BE2C (cell line): ENCODE data around the gene FHAD1.

Source experiments
- DNase-seq: peaks from one replicate; pipeline ENCODE4 v3.0.0-alpha.2; 2020
- H3K27me3 ChIP-seq: fragments of 250-450 bp; sonication (Bioruptor Pico); 2 replicates; pipeline ENCODE4 v1.5.1; 2020; ENCODE audit warnings: mild to moderate bottlenecking
- H3K36me3 ChIP-seq: fragments of 250-450 bp; sonication (Bioruptor Pico); 2 replicates; pipeline ENCODE4 v1.5.1; 2020; ENCODE audit warnings: mild to moderate bottlenecking
- H3K4me1 ChIP-seq: fragments of 250-450 bp; sonication (Bioruptor Pico); 2 replicates; pipeline ENCODE4 v1.5.1; 2020
- H3K4me3 ChIP-seq: 2 replicates; pipeline ENCODE4 v1.5.1; 2011; ENCODE audit warnings: low read depth, low read length
- H3K9me3 ChIP-seq: fragments of 250-450 bp; sonication (Bioruptor Pico); 2 replicates; pipeline ENCODE4 v1.5.1; 2020
- TF ChIP-seq, protein P1 (sequence below): IDR thresholded peaks from 2 replicates; pipeline ENCODE4 v1.5.1; 2012; ENCODE audit warnings: mild to moderate bottlenecking, low read depth, low read length

The FHAD1 gene

DNA sequence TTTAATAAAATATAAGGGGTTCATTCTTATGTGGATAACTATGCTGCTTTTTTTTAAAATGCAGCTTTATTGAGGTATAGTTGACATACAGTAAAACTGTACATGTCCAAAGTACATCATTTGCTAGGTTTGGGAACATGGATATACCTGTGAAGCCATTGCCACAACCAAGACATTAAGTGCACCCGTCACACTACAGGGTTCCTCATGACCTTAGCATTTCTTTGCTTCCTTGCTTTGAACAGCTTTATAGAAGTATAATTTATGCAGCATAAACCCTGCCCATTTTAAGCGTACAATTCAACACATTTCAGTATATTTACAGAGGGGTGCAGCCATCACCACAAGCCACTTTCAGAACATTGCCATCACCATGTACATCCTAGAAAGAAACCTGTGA, 26.3 kb downstream of the FHAD1 start:
- no peaks in the 10 kb centered on the region for H3K9me3 ChIP-seq

DNA sequence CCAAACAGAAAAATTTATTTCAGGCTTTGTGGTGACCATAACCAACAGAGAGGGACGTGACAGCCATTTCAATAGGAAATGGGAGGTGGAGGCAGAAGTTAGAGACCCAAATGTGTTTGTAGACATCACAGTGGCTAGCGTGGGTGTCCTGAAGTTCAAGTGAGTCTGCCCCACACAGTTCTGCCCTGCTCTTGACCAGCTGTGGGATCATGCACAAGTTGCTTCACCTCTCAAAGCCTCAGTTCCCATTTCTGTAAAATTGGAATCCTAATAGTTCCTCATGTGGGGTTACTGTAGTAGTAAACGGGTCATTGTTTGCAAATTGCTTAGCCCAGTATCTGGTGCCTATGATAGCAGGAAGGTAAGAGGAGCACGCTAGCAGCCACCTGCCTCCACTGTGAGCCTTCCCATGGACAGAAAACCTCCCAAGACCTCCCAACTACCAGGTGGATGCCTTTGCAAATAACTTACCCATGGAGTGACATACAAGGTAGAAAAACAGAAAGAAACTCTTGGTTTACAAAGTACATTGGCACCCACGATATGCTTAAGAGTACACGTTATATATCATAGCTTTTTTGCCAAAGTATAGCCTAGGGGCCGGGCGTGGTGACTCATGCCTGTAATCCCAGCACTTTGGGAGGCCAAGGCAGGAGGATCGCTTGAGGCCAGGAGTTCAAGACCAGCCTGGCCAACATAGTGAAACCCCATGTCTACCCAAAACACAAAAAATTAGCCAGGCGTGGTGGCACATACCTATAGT, 29.1 kb downstream of the FHAD1 start:
- Histone ChIP-seq H3K27me3 (no peaks in the 10 kb centered on the region), H3K4me1 (no peaks in the 10 kb centered on the region), H3K9me3 (no peaks in the 10 kb centered on the region), H3K36me3 (no peaks in the 10 kb centered on the region), H3K4me3 (no peak overlapping the region)
- DNase-seq, result no peak
- TF ChIP-seq, protein P1, sequence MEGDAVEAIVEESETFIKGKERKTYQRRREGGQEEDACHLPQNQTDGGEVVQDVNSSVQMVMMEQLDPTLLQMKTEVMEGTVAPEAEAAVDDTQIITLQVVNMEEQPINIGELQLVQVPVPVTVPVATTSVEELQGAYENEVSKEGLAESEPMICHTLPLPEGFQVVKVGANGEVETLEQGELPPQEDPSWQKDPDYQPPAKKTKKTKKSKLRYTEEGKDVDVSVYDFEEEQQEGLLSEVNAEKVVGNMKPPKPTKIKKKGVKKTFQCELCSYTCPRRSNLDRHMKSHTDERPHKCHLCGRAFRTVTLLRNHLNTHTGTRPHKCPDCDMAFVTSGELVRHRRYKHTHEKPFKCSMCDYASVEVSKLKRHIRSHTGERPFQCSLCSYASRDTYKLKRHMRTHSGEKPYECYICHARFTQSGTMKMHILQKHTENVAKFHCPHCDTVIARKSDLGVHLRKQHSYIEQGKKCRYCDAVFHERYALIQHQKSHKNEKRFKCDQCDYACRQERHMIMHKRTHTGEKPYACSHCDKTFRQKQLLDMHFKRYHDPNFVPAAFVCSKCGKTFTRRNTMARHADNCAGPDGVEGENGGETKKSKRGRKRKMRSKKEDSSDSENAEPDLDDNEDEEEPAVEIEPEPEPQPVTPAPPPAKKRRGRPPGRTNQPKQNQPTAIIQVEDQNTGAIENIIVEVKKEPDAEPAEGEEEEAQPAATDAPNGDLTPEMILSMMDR, result no peak

More for the DNA sequence above, 26.3 kb downstream of the FHAD1 start:
- DNase-seq, result no peak
- Histone ChIP-seq H3K36me3 (no peaks in the 10 kb centered on the region), H3K27me3 (no peaks in the 10 kb centered on the region), H3K4me3 (no peak overlapping the region), H3K4me1 (no peaks in the 10 kb centered on the region)
- TF ChIP-seq, protein P1, result no peak

DNA sequence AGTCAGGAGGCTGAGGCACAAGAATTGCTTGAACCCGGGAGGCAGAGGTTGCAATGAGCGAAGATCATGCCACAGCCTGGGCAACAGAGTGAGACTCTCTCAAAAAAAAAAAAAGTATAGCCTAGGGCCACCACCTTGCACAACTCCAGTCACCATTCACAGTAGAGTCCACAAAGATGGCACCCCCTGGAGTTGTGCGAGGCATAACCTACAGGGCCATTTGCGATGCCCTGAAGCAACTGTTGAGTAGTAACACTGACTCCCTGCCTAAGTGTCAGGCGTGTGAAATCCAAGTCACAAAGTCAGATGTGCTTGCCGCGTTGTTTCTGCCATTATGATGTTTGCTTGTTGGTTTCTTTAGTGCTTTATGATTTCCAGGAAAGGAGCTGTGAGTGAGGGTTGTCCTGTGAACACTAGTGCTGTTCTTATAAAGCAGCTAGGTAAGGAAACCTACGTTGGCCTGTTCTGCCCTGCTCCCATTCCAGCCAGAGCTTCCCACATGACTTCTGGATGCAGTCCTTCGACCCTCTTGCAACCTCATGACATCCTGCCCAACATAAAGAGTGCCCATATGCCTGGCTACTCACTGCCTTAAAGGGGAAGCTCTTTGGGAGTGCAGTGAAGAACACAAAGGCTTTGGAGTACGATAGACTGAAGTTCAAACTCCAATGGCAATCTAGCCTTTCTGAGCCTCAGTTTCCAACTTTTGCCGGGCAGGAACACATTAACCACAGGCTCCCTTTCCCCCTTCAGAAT, 29.8 kb downstream of the FHAD1 start:
- no peak overlapping the region for H3K4me3 ChIP-seq
- no peaks in the 10 kb centered on the region for H3K9me3 ChIP-seq
- no peaks in the 10 kb centered on the region for H3K36me3 ChIP-seq
- H3K4me1 ChIP-seq, result no peaks in the 10 kb centered on the region
- no peak for DNase-seq
- TF ChIP-seq, protein P1, result no peak
- no peaks in the 10 kb centered on the region for H3K27me3 ChIP-seq

DNA sequence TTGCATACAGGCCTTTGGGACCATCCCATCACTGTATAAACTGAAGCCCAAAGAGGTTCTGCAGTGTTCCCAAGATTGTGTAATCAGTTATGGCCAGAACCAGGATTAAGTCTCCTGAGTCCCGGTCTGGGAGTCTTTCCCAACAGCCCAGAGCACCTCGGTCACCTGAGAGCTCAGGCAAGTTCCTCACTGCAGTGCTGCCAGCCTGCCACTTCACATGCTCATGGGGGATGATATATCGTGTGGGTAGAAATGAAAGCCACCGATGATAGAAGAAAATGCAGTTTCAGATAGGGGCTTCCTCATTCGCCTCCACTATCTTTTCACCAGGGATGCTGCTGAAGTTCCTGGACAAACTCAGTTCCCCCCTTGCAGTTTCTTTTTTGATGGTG, 30.4 kb downstream of the FHAD1 start:
- no peaks in the 10 kb centered on the region for H3K27me3 ChIP-seq
- H3K4me3 ChIP-seq, result no peak overlapping the region
- no peak for DNase-seq
- H3K36me3 ChIP-seq, result no peaks in the 10 kb centered on the region
- no peaks in the 10 kb centered on the region for H3K4me1 ChIP-seq
- TF ChIP-seq, protein P1, result no peak
- H3K9me3 ChIP-seq, result no peaks in the 10 kb centered on the region

DNA sequence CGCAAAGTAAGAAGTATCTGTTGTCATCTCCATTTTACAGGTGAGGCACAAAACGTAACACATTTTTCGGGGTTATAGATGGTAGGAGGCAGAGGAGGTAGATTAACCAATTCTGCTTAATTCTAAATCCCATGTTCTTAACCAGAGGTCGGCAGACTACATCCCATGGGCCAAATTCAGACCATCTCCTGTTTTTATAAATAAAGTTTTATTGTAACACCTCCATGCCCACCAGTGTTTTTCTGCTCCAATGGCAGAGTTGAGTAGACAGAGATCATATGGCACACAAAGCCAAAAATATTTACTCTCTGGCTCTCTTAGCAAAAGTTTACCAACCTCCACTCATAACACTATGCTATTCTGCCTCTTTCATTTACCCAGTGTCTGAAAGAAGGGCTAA, 30.9 kb downstream of the FHAD1 start:
- H3K27me3 ChIP-seq, result no peaks in the 10 kb centered on the region
- no peaks in the 10 kb centered on the region for H3K36me3 ChIP-seq

More for the DNA sequence above, 30.9 kb downstream of the FHAD1 start:
- H3K4me3 ChIP-seq, result no peak overlapping the region
- no peaks in the 10 kb centered on the region for H3K9me3 ChIP-seq
- TF ChIP-seq, protein P1, result no peak
- H3K4me1 ChIP-seq, result no peaks in the 10 kb centered on the region
- no peak for DNase-seq
